IMR-90 (cell line): ENCODE measurements around the gene GADL1. TPM values are rescaled to one million over a fixed set of nuclear protein-coding genes. Genes with fewer than 3 reads are reported as not detected.

Experiments
- ATAC-seq: fragments of 200-7000 bp; cut with Tn5 transposase; 2 replicates; pipeline ENCODE4 v1.9.1; 2020; ENCODE audit warnings: low read depth, mild to moderate bottlenecking, moderate library complexity
- BruUV-seq: library from RNA; stranded (reverse); fragments of 400-500 nt; replicated peaks from 2 replicates; lab custom pipeline; 2021; lab: Mats Ljungman, UMichigan
- CTCF ChIA-PET: fragments of 300-600 bp; formaldehyde crosslinking; extraction: SDS; loops from one replicate; lab custom pipeline; 2021; ENCODE audit warnings: antibody characterized with exemption; lab: Yijun Ruan, JAX
- POLR2A ChIA-PET: fragments of 300-600 bp; sonication (Branson Sonifier 250); formaldehyde crosslinking; loops from one replicate; lab custom pipeline; 2022; ENCODE audit warnings: antibody characterized with exemption; ENCODE audit not compliant: unreplicated experiment; lab: Charles Lee
- DNase-seq: peaks from one replicate; pipeline ENCODE4 v3.0.0; 2013
- H2AFZ ChIP-seq: replicated peaks from 2 replicates; pipeline ENCODE3; 2013; ENCODE audit warnings: low read length, mild to moderate bottlenecking; ENCODE audit not compliant: poor library complexity
- H2AK5ac ChIP-seq: 2 replicates; pipeline ENCODE4 v1.6.1; 2013; ENCODE audit warnings: low read depth, low read length, inconsistent platforms
- H2AK9ac ChIP-seq: replicated peaks from 2 replicates; pipeline ENCODE3; 2013; ENCODE audit warnings: mild to moderate bottlenecking, low read depth, low read length, moderate library complexity; ENCODE audit not compliant: poor library complexity
- H2BK120ac ChIP-seq: 2 replicates; pipeline ENCODE4 v1.6.1; 2013; ENCODE audit warnings: low read depth, low read length, inconsistent platforms
- H2BK15ac ChIP-seq: 3 replicates; pipeline ENCODE4 v1.6.1; 2013; ENCODE audit warnings: low read depth, low read length, inconsistent platforms
- H2BK20ac ChIP-seq: 2 replicates; pipeline ENCODE4 v1.6.1; 2013; ENCODE audit warnings: low read depth, mild to moderate bottlenecking, inconsistent platforms, low read length, moderate library complexity
- H2BK5ac ChIP-seq: 2 replicates; pipeline ENCODE4 v1.6.1; 2013; ENCODE audit warnings: mild to moderate bottlenecking, low read depth, low read length, inconsistent platforms; ENCODE audit not compliant: poor library complexity, severe bottlenecking
- H3K14ac ChIP-seq: replicated peaks from 2 replicates; pipeline ENCODE4 v1.6.1; 2013; ENCODE audit warnings: low read depth, low read length, inconsistent platforms
- H3K18ac ChIP-seq: 2 replicates; pipeline ENCODE4 v1.6.1; 2013; ENCODE audit warnings: low read depth, low read length, control low read depth
- H3K23ac ChIP-seq: 2 replicates; pipeline ENCODE4 v1.6.1; 2013; ENCODE audit warnings: low read depth, low read length, inconsistent platforms
- H3K27ac ChIP-seq: 2 replicates; pipeline ENCODE4 v1.5.1; 2013; ENCODE audit warnings: mild to moderate bottlenecking, control low read depth, low read length; ENCODE audit not compliant: insufficient read depth
- H3K27me3 ChIP-seq: 2 replicates; pipeline ENCODE4 v1.6.1; 2013; ENCODE audit warnings: low read length; ENCODE audit not compliant: control insufficient read depth, insufficient read depth
- H3K36me3 ChIP-seq: 2 replicates; pipeline ENCODE4 v1.6.1; 2013; ENCODE audit warnings: low read length, mixed read lengths; ENCODE audit not compliant: control insufficient read depth, insufficient read depth
- H3K4ac ChIP-seq: 2 replicates; pipeline ENCODE4 v1.6.1; 2013; ENCODE audit warnings: low read depth, low read length, inconsistent platforms
- H3K4me1 ChIP-seq: 2 replicates; pipeline ENCODE4 v1.6.1; 2013; ENCODE audit warnings: low read length, mixed read lengths; ENCODE audit not compliant: control insufficient read depth, insufficient read depth
- H3K4me2 ChIP-seq: 2 replicates; pipeline ENCODE4 v1.6.1; 2013; ENCODE audit warnings: low read depth, mild to moderate bottlenecking, control low read depth, low read length, moderate library complexity
- H3K4me3 ChIP-seq: 2 replicates; pipeline ENCODE4 v1.5.1; 2013; ENCODE audit warnings: low read depth, mild to moderate bottlenecking, control low read depth, low read length, moderate library complexity; ENCODE audit not compliant: insufficient read depth
- H3K56ac ChIP-seq: 2 replicates; pipeline ENCODE4 v1.6.1; 2013; ENCODE audit warnings: low read length, inconsistent platforms; ENCODE audit not compliant: insufficient read depth; ENCODE audit errors: extremely low read depth
- H3K79me1 ChIP-seq, 2 experiments: 2 replicates each; pipeline ENCODE4 v1.6.1; 2013; ENCODE audit warnings: low read length in 2 of 2, inconsistent platforms in 1 of 2, low read depth in 1 of 2
- H3K9ac ChIP-seq: 2 replicates; pipeline ENCODE4 v1.6.1; 2013; ENCODE audit warnings: low read depth, low read length, control low read depth
- H3K9me1 ChIP-seq: 2 replicates; pipeline ENCODE4 v1.6.1; 2013; ENCODE audit warnings: low read length, inconsistent platforms; ENCODE audit not compliant: insufficient read depth
- H3K9me3 ChIP-seq: 2 replicates; pipeline ENCODE4 v1.6.1; 2013; ENCODE audit warnings: low read length; ENCODE audit not compliant: control insufficient read depth, insufficient read depth
- H4K20me1 ChIP-seq: 2 replicates; pipeline ENCODE4 v1.6.1; 2013; ENCODE audit warnings: low read length, inconsistent platforms; ENCODE audit not compliant: insufficient read depth
- H4K5ac ChIP-seq: 2 replicates; pipeline ENCODE4 v1.6.1; 2013; ENCODE audit warnings: mild to moderate bottlenecking, low read depth, low read length, control low read depth
- H4K8ac ChIP-seq, 2 experiments: 2 replicates each; pipeline ENCODE4 v1.6.1; 2013; ENCODE audit warnings: low read depth in 2 of 2, low read length in 2 of 2, control low read depth in 1 of 2, inconsistent platforms in 1 of 2
- H4K91ac ChIP-seq: 2 replicates; pipeline ENCODE4 v1.6.1; 2013; ENCODE audit warnings: low read depth, low read length, inconsistent platforms; ENCODE audit not compliant: insufficient read depth
- CTCF ChIP-seq: conservative IDR thresholded peaks from 2 replicates; pipeline ENCODE4 v1.5.1; 2012; ENCODE audit warnings: mild to moderate bottlenecking, low read depth, low read length, improper control_type of control experiment
- FOS ChIP-seq: fragments of 150-350 bp; IDR thresholded peaks from 2 replicates; pipeline ENCODE4 v1.6.1; 2016; ENCODE audit warnings: low read depth, low read length
- RAD21 ChIP-seq: IDR thresholded peaks from 2 replicates; pipeline ENCODE4 v1.6.1; 2012; ENCODE audit warnings: low read length, improper control_type of control experiment
- SMC3 ChIP-seq: fragments of 150-350 bp; IDR thresholded peaks from 2 replicates; pipeline ENCODE4 v1.6.1; 2016; ENCODE audit warnings: low read depth, mild to moderate bottlenecking, antibody characterized with exemption, low read length, moderate library complexity
- WGBS, 2 experiments: methylation state at CpG; one replicate each; pipeline versions ENCODE4 v1.1.5 to v1.1.7; 2013; ENCODE audit warnings: missing lambda C conversion rate in 2 of 2; ENCODE audit not compliant: insufficient read length in 1 of 2; ENCODE audit errors: extremely low coverage in 2 of 2; 5-methylcytosine and 5-hydroxymethylcytosine counted together
- dilution Hi-C: fragments of 300-500 bp; cut with HindIII; formaldehyde crosslinking; loops from one replicate; pipeline ENCODE4 v1.14.3; 2018; ENCODE audit warnings: low sequenced_read_pairs; ENCODE audit not compliant: unreplicated experiment
- in situ Hi-C: fragments of 300-500 bp; cut with MboI; formaldehyde crosslinking; loops from 3 replicates; pipeline ENCODE4 v1.14.3; 2019; ENCODE audit warnings: low sequenced_read_pairs, inconsistent platforms, mixed read lengths
- intact Hi-C: fragments of 100-400 bp; cut with micrococcal nuclease; formaldehyde crosslinking; loops from 2 replicates; pipeline ENCODE4 v1.10.0; 2022
- polyA plus RNA-seq, 3 experiments: library from polyadenylated mRNA; depleted of rRNA; stranded (reverse); fragments of >200 nt; gene quantifications; 2 replicates each; pipeline ENCODE4 v1.2.3, GENCODE V29; 2012; ENCODE audit warnings: low replicate concordance in 1 of 3
- total RNA-seq: library from RNA; depleted of rRNA; stranded (reverse); fragments of >200 nt; gene quantifications from 2 replicates; pipeline ENCODE4 v1.2.3, GENCODE V29; 2012
- TF ChIP-seq, protein P1 (sequence below): fragments of 150-350 bp; IDR thresholded peaks from 2 replicates; pipeline ENCODE4 v1.6.1; 2017; ENCODE audit warnings: mild to moderate bottlenecking, antibody characterized with exemption, low read length, low read depth

GADL1 gene
- total and polyA plus RNA-seq, 2 of the 4 experiments (the other 2 are of a cell fraction) = not detected

DNA sequence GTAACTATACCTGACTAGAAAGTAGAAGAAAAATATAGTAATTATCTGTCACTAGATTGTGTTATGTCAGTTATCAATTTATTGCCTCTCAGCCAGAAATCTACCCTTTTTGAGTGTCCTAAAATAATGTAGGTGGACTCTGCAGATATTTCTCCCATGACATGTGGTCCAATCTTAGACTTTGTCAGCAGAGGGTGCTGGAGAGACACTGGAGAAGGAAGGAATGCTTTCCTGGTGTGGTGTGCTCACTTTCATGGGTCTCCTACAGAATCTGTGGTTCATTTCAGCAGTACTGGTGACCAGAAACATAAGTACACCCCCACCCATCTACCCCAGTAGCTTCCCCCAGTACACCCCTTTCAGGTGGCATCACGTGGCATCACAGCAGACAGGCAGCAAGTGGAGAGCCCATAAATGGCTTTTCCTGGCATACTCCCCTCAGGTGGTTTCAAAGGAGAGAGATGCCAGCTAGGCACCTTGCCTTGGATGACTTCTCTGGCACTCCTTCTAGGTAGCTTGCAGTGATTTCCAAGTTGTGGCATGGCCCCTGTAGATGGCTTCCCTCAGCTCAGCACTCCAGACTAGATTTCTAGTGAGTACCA lies 114.7 kb downstream of the GADL1 start:
- TF ChIP-seq RAD21 = peak; percentile 73
- no peak for TF ChIP-seq FOS
- TF ChIP-seq CTCF = peak; percentile 60
- TF ChIP-seq SMC3 = peak; percentile 67
- TF ChIP-seq, protein P1, sequence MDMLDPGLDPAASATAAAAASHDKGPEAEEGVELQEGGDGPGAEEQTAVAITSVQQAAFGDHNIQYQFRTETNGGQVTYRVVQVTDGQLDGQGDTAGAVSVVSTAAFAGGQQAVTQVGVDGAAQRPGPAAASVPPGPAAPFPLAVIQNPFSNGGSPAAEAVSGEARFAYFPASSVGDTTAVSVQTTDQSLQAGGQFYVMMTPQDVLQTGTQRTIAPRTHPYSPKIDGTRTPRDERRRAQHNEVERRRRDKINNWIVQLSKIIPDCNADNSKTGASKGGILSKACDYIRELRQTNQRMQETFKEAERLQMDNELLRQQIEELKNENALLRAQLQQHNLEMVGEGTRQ = no peak
- intact Hi-C loops (loop anchor here (1.0 to 5.0 kb wide), 2 partner anchors 353 to 983 kb away; no protein-coding TSS in a partner anchor), in situ Hi-C loops (loop anchor here (25.0 kb wide), 1 partner anchor 983 kb away; no protein-coding TSS in a partner anchor), dilution Hi-C loops (no loop called here)
- H3K27me3 ChIP-seq = peaks cover 12% of the 10 kb centered on the region
- H3K36me3 ChIP-seq = no peaks in the 10 kb centered on the region
- no TSS peak for BruUV-seq
- ATAC-seq = peak; percentile 83
- H3K23ac ChIP-seq = no peak overlapping the region
- no peak overlapping the region for H4K8ac ChIP-seq
- H3K4me2 ChIP-seq = no peak overlapping the region
- no peak overlapping the region for H2AFZ ChIP-seq
- H3K4me1 ChIP-seq = no peaks in the 10 kb centered on the region
- H3K4me3 ChIP-seq = no peak overlapping the region
- no peak overlapping the region for H2BK5ac ChIP-seq
- DNase-seq = peak; percentile 38
- WGBS, 2 experiments = 80% methylated on average over 1 of the region's 1 CpG; no CpG with 5 or more reads in 1 of the 2 experiments
- H4K91ac ChIP-seq = no peak overlapping the region
- no peaks in the 10 kb centered on the region; the same call in 1 of the 2 replicates for H3K9me1 ChIP-seq
- no peak overlapping the region for H3K14ac ChIP-seq
- H3K9ac ChIP-seq = no peak overlapping the region
- H3K9me3 ChIP-seq = no peaks in the 10 kb centered on the region
- H2BK120ac ChIP-seq = no peak overlapping the region
- no peaks in the 10 kb centered on the region for H4K20me1 ChIP-seq
- H2AK9ac ChIP-seq = no peak overlapping the region
- H4K5ac ChIP-seq = no peak overlapping the region
- ChIA-PET CTCF (interaction anchor here (0.6 kb wide), 1 partner anchor 203 kb away, joined by 3 read pairs; no protein-coding TSS in a partner anchor), POLR2A (no interaction called here)
- no peak overlapping the region for H3K56ac ChIP-seq
- H2BK20ac ChIP-seq = no peak overlapping the region
- no peak overlapping the region for H2BK15ac ChIP-seq
- no peak overlapping the region for H2AK5ac ChIP-seq
- H3K27ac ChIP-seq = no peak overlapping the region
- H3K18ac ChIP-seq = no peak overlapping the region
- no peaks in the 10 kb centered on the region for H3K79me1 ChIP-seq
- H3K4ac ChIP-seq = no peak overlapping the region
